ENCODE results near the gene RPL7A. TPM values are rescaled to one million over a fixed set of nuclear protein-coding genes. Genes with fewer than 3 reads are reported as not detected.
"Not testable (repeated sequence)": the region's sequence is repeated elsewhere in the genome, so short reads cannot be mapped to it uniquely, and the experiment has no call there.

Gene RPL7A
- total RNA-seq, 1 donor from 2014 or later: 2,342 TPM

- H3K36me3 ChIP-seq (ENCODE audit: control insufficient read depth in 3 of 3, insufficient read depth in 3 of 3, low read length in 3 of 3): no peaks in the 10 kb centered on the region
- H3K4me1 ChIP-seq (ENCODE audit: control insufficient read depth in 3 of 3, insufficient read depth in 3 of 3, low read length in 3 of 3): no peaks in the 10 kb centered on the region
- H3K27me3 ChIP-seq (ENCODE audit: control insufficient read depth in 3 of 3, insufficient read depth in 3 of 3, low read length in 3 of 3): no peaks in the 10 kb centered on the region
- no peak overlapping the region for H3K9ac ChIP-seq (ENCODE audit: low read depth in 1 of 3, low read length in 3 of 3)
- H3K4me3 ChIP-seq (ENCODE audit: low read length in 3 of 3): no peak overlapping the region
- no peak overlapping the region for H3K27ac ChIP-seq (ENCODE audit: low read depth, low read length)
- no peaks in the 10 kb centered on the region for H3K9me3 ChIP-seq (ENCODE audit: control insufficient read depth in 3 of 3, low read length in 3 of 3)
Measured at GRCh38 chr9:133382507-133383141, 34.6 kb downstream of the RPL7A start.

GRCh38 chr9:133383438-133383837 is 35.4 kb downstream of the RPL7A start:
- Histone ChIP-seq H3K4me3 (ENCODE audit: low read length in 3 of 3) (no peak overlapping the region), H3K9me3 (ENCODE audit: control insufficient read depth in 3 of 3, low read length in 3 of 3) (no peaks in the 10 kb centered on the region), H3K4me1 (ENCODE audit: control insufficient read depth in 3 of 3, insufficient read depth in 3 of 3, low read length in 3 of 3) (no peaks in the 10 kb centered on the region), H3K9ac (ENCODE audit: low read depth in 1 of 3, low read length in 3 of 3) (no peak overlapping the region), H3K36me3 (ENCODE audit: control insufficient read depth in 3 of 3, insufficient read depth in 3 of 3, low read length in 3 of 3) (no peaks in the 10 kb centered on the region), H3K27me3 (ENCODE audit: control insufficient read depth in 3 of 3, insufficient read depth in 3 of 3, low read length in 3 of 3) (no peaks in the 10 kb centered on the region), H3K27ac (ENCODE audit: low read depth, low read length) (no peak overlapping the region)

- Histone ChIP-seq H3K4me1 (ENCODE audit: control insufficient read depth in 3 of 3, insufficient read depth in 3 of 3, low read length in 3 of 3) (no peaks in the 10 kb centered on the region), H3K9me3 (ENCODE audit: control insufficient read depth in 3 of 3, low read length in 3 of 3) (no peaks in the 10 kb centered on the region), H3K36me3 (ENCODE audit: control insufficient read depth in 3 of 3, insufficient read depth in 3 of 3, low read length in 3 of 3) (no peaks in the 10 kb centered on the region), H3K27ac (ENCODE audit: low read depth, low read length) (no peak overlapping the region), H3K27me3 (ENCODE audit: control insufficient read depth in 3 of 3, insufficient read depth in 3 of 3, low read length in 3 of 3) (peaks cover 1 to 7% (median 4%) of the 10 kb centered on the region in 3 donors), H3K4me3 (ENCODE audit: low read length in 3 of 3) (no peak overlapping the region), H3K9ac (ENCODE audit: low read depth in 1 of 3, low read length in 3 of 3) (no peak overlapping the region)
Measured at GRCh38 chr9:133384736-133385321, 36.8 kb downstream of the RPL7A start.

- Histone ChIP-seq H3K27me3 (ENCODE audit: control insufficient read depth in 3 of 3, insufficient read depth in 3 of 3, low read length in 3 of 3) (peaks cover 8 to 10% (median 8%) of the 10 kb centered on the region in 3 donors), H3K9ac (ENCODE audit: low read depth in 1 of 3, low read length in 3 of 3) (no peak overlapping the region), H3K27ac (ENCODE audit: low read depth, low read length) (no peak overlapping the region), H3K4me3 (ENCODE audit: low read length in 3 of 3) (no peak overlapping the region), H3K36me3 (ENCODE audit: control insufficient read depth in 3 of 3, insufficient read depth in 3 of 3, low read length in 3 of 3) (no peaks in the 10 kb centered on the region), H3K9me3 (ENCODE audit: control insufficient read depth in 3 of 3, low read length in 3 of 3) (no peaks in the 10 kb centered on the region), H3K4me1 (ENCODE audit: control insufficient read depth in 3 of 3, insufficient read depth in 3 of 3, low read length in 3 of 3) (no peaks in the 10 kb centered on the region)
Measured at GRCh38 chr9:133385452-133385851, 37.4 kb downstream of the RPL7A start.

- no peak overlapping the region for H3K9ac ChIP-seq (ENCODE audit: low read depth in 1 of 3, low read length in 3 of 3)
- no peaks in the 10 kb centered on the region for H3K36me3 ChIP-seq (ENCODE audit: control insufficient read depth in 3 of 3, insufficient read depth in 3 of 3, low read length in 3 of 3)
- no peak overlapping the region for H3K27ac ChIP-seq (ENCODE audit: low read depth, low read length)
- peaks cover 8 to 14% (median 13%) of the 10 kb centered on the region in 3 donors for H3K27me3 ChIP-seq (ENCODE audit: control insufficient read depth in 3 of 3, insufficient read depth in 3 of 3, low read length in 3 of 3)
- H3K4me3 ChIP-seq (ENCODE audit: low read length in 3 of 3): no peak overlapping the region
- H3K9me3 ChIP-seq (ENCODE audit: control insufficient read depth in 3 of 3, low read length in 3 of 3): no peaks in the 10 kb centered on the region
- no peaks in the 10 kb centered on the region for H3K4me1 ChIP-seq (ENCODE audit: control insufficient read depth in 3 of 3, insufficient read depth in 3 of 3, low read length in 3 of 3)
Measured at GRCh38 chr9:133386338-133386737, 38.3 kb downstream of the RPL7A start.

- H3K9me3 ChIP-seq (ENCODE audit: control insufficient read depth in 3 of 3, low read length in 3 of 3): no peaks in the 10 kb centered on the region
- H3K9ac ChIP-seq (ENCODE audit: low read depth in 1 of 3, low read length in 3 of 3): no peak overlapping the region
- H3K4me3 ChIP-seq (ENCODE audit: low read length in 3 of 3): no peak overlapping the region
- no peak overlapping the region for H3K27ac ChIP-seq (ENCODE audit: low read depth, low read length)
- H3K27me3 ChIP-seq (ENCODE audit: control insufficient read depth in 3 of 3, insufficient read depth in 3 of 3, low read length in 3 of 3): peaks cover 8 to 14% (median 13%) of the 10 kb centered on the region in 3 donors
- no peaks in the 10 kb centered on the region for H3K4me1 ChIP-seq (ENCODE audit: control insufficient read depth in 3 of 3, insufficient read depth in 3 of 3, low read length in 3 of 3)
- H3K36me3 ChIP-seq (ENCODE audit: control insufficient read depth in 3 of 3, insufficient read depth in 3 of 3, low read length in 3 of 3): no peaks in the 10 kb centered on the region
Measured at GRCh38 chr9:133387680-133388079, 39.7 kb downstream of the RPL7A start.

GRCh38 chr9:133389025-133389557 is 41.1 kb downstream of the RPL7A start:
- H3K27ac ChIP-seq (ENCODE audit: low read depth, low read length): no peak overlapping the region
- H3K27me3 ChIP-seq (ENCODE audit: control insufficient read depth in 3 of 3, insufficient read depth in 3 of 3, low read length in 3 of 3): peaks cover 13 to 21% (median 19%) of the 10 kb centered on the region in 3 donors
- H3K9ac ChIP-seq (ENCODE audit: low read depth in 1 of 3, low read length in 3 of 3): no peak overlapping the region
- H3K4me3 ChIP-seq (ENCODE audit: low read length in 3 of 3): no peak overlapping the region
- H3K4me1 ChIP-seq (ENCODE audit: control insufficient read depth in 3 of 3, insufficient read depth in 3 of 3, low read length in 3 of 3): no peaks in the 10 kb centered on the region
- H3K9me3 ChIP-seq (ENCODE audit: control insufficient read depth in 3 of 3, low read length in 3 of 3): no peaks in the 10 kb centered on the region
- H3K36me3 ChIP-seq (ENCODE audit: control insufficient read depth in 3 of 3, insufficient read depth in 3 of 3, low read length in 3 of 3): no peaks in the 10 kb centered on the region

GRCh38 chr9:133389562-133389961 is 41.5 kb downstream of the RPL7A start:
- H3K9ac ChIP-seq (ENCODE audit: low read depth in 1 of 3, low read length in 3 of 3): no peak overlapping the region

GRCh38 chr9:133390713-133391112 is 42.7 kb downstream of the RPL7A start:
- no peak overlapping the region for H3K9ac ChIP-seq (ENCODE audit: low read depth in 1 of 3, low read length in 3 of 3)
- peaks cover 29 to 37% (median 33%) of the 10 kb centered on the region in 3 donors for H3K27me3 ChIP-seq (ENCODE audit: control insufficient read depth in 3 of 3, insufficient read depth in 3 of 3, low read length in 3 of 3)
- no peaks in the 10 kb centered on the region for H3K4me1 ChIP-seq (ENCODE audit: control insufficient read depth in 3 of 3, insufficient read depth in 3 of 3, low read length in 3 of 3)
- no peak overlapping the region for H3K27ac ChIP-seq (ENCODE audit: low read depth, low read length)
- no peaks in the 10 kb centered on the region for H3K9me3 ChIP-seq (ENCODE audit: control insufficient read depth in 3 of 3, low read length in 3 of 3)
- no peak overlapping the region for H3K4me3 ChIP-seq (ENCODE audit: low read length in 3 of 3)
- H3K36me3 ChIP-seq (ENCODE audit: control insufficient read depth in 3 of 3, insufficient read depth in 3 of 3, low read length in 3 of 3): no peaks in the 10 kb centered on the region

More at GRCh38 chr9:133389562-133389961, 41.5 kb downstream of the RPL7A start:
- Histone ChIP-seq H3K4me3 (ENCODE audit: low read length in 3 of 3) (no peak overlapping the region), H3K4me1 (ENCODE audit: control insufficient read depth in 3 of 3, insufficient read depth in 3 of 3, low read length in 3 of 3) (no peaks in the 10 kb centered on the region), H3K36me3 (ENCODE audit: control insufficient read depth in 3 of 3, insufficient read depth in 3 of 3, low read length in 3 of 3) (no peaks in the 10 kb centered on the region), H3K27ac (ENCODE audit: low read depth, low read length) (no peak overlapping the region), H3K9me3 (ENCODE audit: control insufficient read depth in 3 of 3, low read length in 3 of 3) (no peaks in the 10 kb centered on the region), H3K27me3 (ENCODE audit: control insufficient read depth in 3 of 3, insufficient read depth in 3 of 3, low read length in 3 of 3) (peaks cover 18 to 25% (median 24%) of the 10 kb centered on the region in 3 donors)

- not testable (repeated sequence) for H3K27ac ChIP-seq (ENCODE audit: low read depth, low read length); H3K9ac ChIP-seq (ENCODE audit: low read depth in 1 of 3, low read length in 3 of 3); H3K9me3 ChIP-seq (ENCODE audit: control insufficient read depth in 3 of 3, low read length in 3 of 3); H3K36me3 ChIP-seq (ENCODE audit: control insufficient read depth in 3 of 3, insufficient read depth in 3 of 3, low read length in 3 of 3); H3K4me3 ChIP-seq (ENCODE audit: low read length in 3 of 3); H3K4me1 ChIP-seq (ENCODE audit: control insufficient read depth in 3 of 3, insufficient read depth in 3 of 3, low read length in 3 of 3)
- peaks cover 29 to 38% (median 35%) of the 10 kb centered on the region in 3 donors for H3K27me3 ChIP-seq (ENCODE audit: control insufficient read depth in 3 of 3, insufficient read depth in 3 of 3, low read length in 3 of 3)
Measured at GRCh38 chr9:133391449-133391848, 43.4 kb downstream of the RPL7A start.

All from skeletal muscle tissue (tissue), 4 donors.